Measurements from ENCODE around the gene ZBTB24. TPM values are rescaled to one million over a fixed set of nuclear protein-coding genes. Genes with fewer than 3 reads are reported as not detected.

Gene ZBTB24
- total and polyA plus RNA-seq, 2 experiments from 2014 or later, result 2.6 to 5.3 TPM

- peaks cover 14% of the 10 kb centered on the region for H3K36me3 ChIP-seq
- no peak for DNase-seq (ENCODE audit: low read depth in 1 of 2, low spot score in 1 of 2)
- no peak for TF ChIP-seq CTCF (IDR thresholded peaks at IDR 0.05; ENCODE audit: low read depth, low read length)
- H3K4me1 ChIP-seq (ENCODE audit: low read depth), result peaks cover 6% of the 10 kb centered on the region
- no peaks in the 10 kb centered on the region for H3K27me3 ChIP-seq
- no peaks in the 10 kb centered on the region for H3K9me3 ChIP-seq (ENCODE audit: low read depth)
- H3K27ac ChIP-seq, result no peak overlapping the region
- no peak overlapping the region for H3K4me3 ChIP-seq
Observed at GRCh38 chr6:109475625-109476024, 7.4 kb downstream of the ZBTB24 start.

- TF ChIP-seq CTCF (IDR thresholded peaks at IDR 0.05; ENCODE audit: low read depth, low read length), result no peak
- Histone ChIP-seq H3K27me3 (no peaks in the 10 kb centered on the region), H3K4me1 (ENCODE audit: low read depth) (peaks cover 2% of the 10 kb centered on the region), H3K4me3 (no peak overlapping the region), H3K36me3 (peaks cover 14% of the 10 kb centered on the region), H3K9me3 (ENCODE audit: low read depth) (no peaks in the 10 kb centered on the region), H3K27ac (no peak overlapping the region)
- DNase-seq (ENCODE audit: low read depth in 1 of 2, low spot score in 1 of 2), result no peak
Observed at GRCh38 chr6:109474995-109475394, 8.0 kb downstream of the ZBTB24 start.

- H3K27me3 ChIP-seq, result no peaks in the 10 kb centered on the region
- peaks cover 14% of the 10 kb centered on the region for H3K36me3 ChIP-seq
- no peak for DNase-seq (ENCODE audit: low read depth in 1 of 2, low spot score in 1 of 2)
- H3K4me1 ChIP-seq (ENCODE audit: low read depth), result no peaks in the 10 kb centered on the region
- no peak overlapping the region for H3K27ac ChIP-seq
- H3K4me3 ChIP-seq, result no peak overlapping the region
- H3K9me3 ChIP-seq (ENCODE audit: low read depth), result no peaks in the 10 kb centered on the region
- TF ChIP-seq CTCF (IDR thresholded peaks at IDR 0.05; ENCODE audit: low read depth, low read length), result no peak
Observed at GRCh38 chr6:109473120-109473519, 9.9 kb downstream of the ZBTB24 start.

GRCh38 chr6:109472132-109472995 is 10.7 kb downstream of the ZBTB24 start:
- Histone ChIP-seq H3K36me3 (peaks cover 17% of the 10 kb centered on the region), H3K9me3 (ENCODE audit: low read depth) (no peaks in the 10 kb centered on the region), H3K27me3 (no peaks in the 10 kb centered on the region), H3K27ac (no peak overlapping the region), H3K4me3 (no peak overlapping the region), H3K4me1 (ENCODE audit: low read depth) (no peaks in the 10 kb centered on the region)
- no peak for TF ChIP-seq CTCF (IDR thresholded peaks at IDR 0.05; ENCODE audit: low read depth, low read length)
- no peak for DNase-seq (ENCODE audit: low read depth in 1 of 2, low spot score in 1 of 2)

GRCh38 chr6:109471105-109471810 is 11.8 kb downstream of the ZBTB24 start:
- Histone ChIP-seq H3K9me3 (ENCODE audit: low read depth) (no peaks in the 10 kb centered on the region), H3K27me3 (no peaks in the 10 kb centered on the region), H3K36me3 (peaks cover 23% of the 10 kb centered on the region), H3K4me3 (no peak overlapping the region), H3K4me1 (ENCODE audit: low read depth) (no peaks in the 10 kb centered on the region), H3K27ac (no peak overlapping the region)
- DNase-seq (ENCODE audit: low read depth in 1 of 2, low spot score in 1 of 2), result no peak
- no peak for TF ChIP-seq CTCF (IDR thresholded peaks at IDR 0.05; ENCODE audit: low read depth, low read length)

Data from cardiac muscle cell (in vitro differentiated cells and primary cell).